ENCODE results near the gene OR10G8. TPM values are rescaled to one million over a fixed set of nuclear protein-coding genes. Genes with fewer than 3 reads are reported as not detected.

OR10G8 gene
- total and polyA plus RNA-seq, 2 of the 8 experiments (the other 6 are each of a cell fraction or from before 2014, with no cell fraction given): not detected

- ChIA-PET CTCF (ENCODE audit: partially characterized antibody) (interaction anchor here (2.2 kb wide), 1 partner anchor 118 kb away, joined by 10 read pairs; no protein-coding TSS in a partner anchor), POLR2A (ENCODE audit: partially characterized antibody) (interaction anchor here (1.4 kb wide), 1 partner anchor 39 kb away, joined by 4 read pairs; the partner anchor contains the start of gene VWA5A)
- no peak overlapping the region for H2BK12ac ChIP-seq (ENCODE audit: low read depth, low read length)
- H3K36me3 ChIP-seq (ENCODE audit: control insufficient read depth in 2 of 4, insufficient read depth in 4 of 4, low read length in 3 of 4): no peaks in the 10 kb centered on the region
- H4K5ac ChIP-seq (ENCODE audit: insufficient read length, low read depth, low read length): no peak overlapping the region
- no peak overlapping the region for H4K8ac ChIP-seq (ENCODE audit: extremely low read depth, insufficient read depth, low read length)
- H3K23ac ChIP-seq (ENCODE audit: insufficient read length): no peak overlapping the region
- H3K23me2 ChIP-seq (ENCODE audit: low read depth, low read length): no peaks in the 10 kb centered on the region
- no peak for FAIRE-seq
- H3K18ac ChIP-seq (ENCODE audit: extremely low read depth, low read length): no peak overlapping the region
- no peak overlapping the region for H4K91ac ChIP-seq (replicated peaks; ENCODE audit: insufficient read length, low read length)
- no peak overlapping the region for H3K9ac ChIP-seq (replicated peaks in 1 of 4; ENCODE audit: extremely low read depth in 1 of 4, low read depth in 3 of 4, low read length in 3 of 4)
- H3K27ac ChIP-seq (ENCODE audit: low read depth, low read length): no peak overlapping the region
- H3K9me3 ChIP-seq (ENCODE audit: insufficient read depth in 2 of 2, low read depth in 1 of 2, low read length in 1 of 2): no peaks in the 10 kb centered on the region
- no peak overlapping the region for H3K56ac ChIP-seq (replicated peaks; ENCODE audit: insufficient read length, low read depth, low read length)
- H3K4ac ChIP-seq (replicated peaks; ENCODE audit: insufficient read length, low read depth, low read length): no peak overlapping the region
- no peak overlapping the region for H2AFZ ChIP-seq (ENCODE audit: low read length)
- H3K4me2 ChIP-seq (ENCODE audit: insufficient read depth in 1 of 2, low read depth in 2 of 2, low read length in 2 of 2): no peak overlapping the region
- no peaks in the 10 kb centered on the region for H3K27me3 ChIP-seq (replicated peaks in 1 of 4; ENCODE audit: control insufficient read depth in 3 of 4, extremely low read depth in 1 of 4, insufficient read depth in 3 of 4, low read length in 3 of 4)
- DNase-seq (ENCODE audit: low read depth in 1 of 2, low spot score in 2 of 2): no peak
- no peak overlapping the region for H2AK5ac ChIP-seq (ENCODE audit: low read depth, low read length)
- no peaks in the 10 kb centered on the region for H3K79me1 ChIP-seq (ENCODE audit: low read depth, low read length)
- H3K79me2 ChIP-seq (ENCODE audit: control insufficient read depth in 1 of 2, insufficient read depth in 2 of 2, low read length in 2 of 2): no peaks in the 10 kb centered on the region
- H2BK5ac ChIP-seq (ENCODE audit: low read depth, low read length): no peak overlapping the region
- no peak overlapping the region for H3K4me3 ChIP-seq (ENCODE audit: extremely low read depth in 1 of 4, insufficient read depth in 2 of 4, low read depth in 3 of 4, low read length in 4 of 4)
- H3K14ac ChIP-seq (ENCODE audit: insufficient read length): no peak overlapping the region
- no peak overlapping the region for H2BK120ac ChIP-seq (replicated peaks; ENCODE audit: low read depth, low read length)
- TF ChIP-seq HDAC6 (IDR thresholded peaks at IDR 0.05; ENCODE audit: low read depth, low read length) (no peak), SIN3A (conservative IDR thresholded peaks at IDR 0.05 in 1 of 2, IDR thresholded peaks at IDR 0.05 in 1 of 2; ENCODE audit: low read depth in 1 of 2, low read length in 2 of 2) (no peak), JUN (IDR thresholded peaks at IDR 0.05; ENCODE audit: low read depth, low read length) (no peak), ZNF274 (IDR thresholded peaks at IDR 0.05; ENCODE audit: borderline replicate concordance, extremely low read depth, low read length) (no peak), E2F6 (IDR thresholded peaks at IDR 0.05) (no peak), SRF (IDR thresholded peaks at IDR 0.05; ENCODE audit: low read depth, low read length) (no peak)
- TF ChIP-seq, protein P1, sequence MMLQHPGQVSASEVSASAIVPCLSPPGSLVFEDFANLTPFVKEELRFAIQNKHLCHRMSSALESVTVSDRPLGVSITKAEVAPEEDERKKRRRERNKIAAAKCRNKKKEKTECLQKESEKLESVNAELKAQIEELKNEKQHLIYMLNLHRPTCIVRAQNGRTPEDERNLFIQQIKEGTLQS (IDR thresholded peaks at IDR 0.05; ENCODE audit: insufficient read depth, low read depth, low read length): no peak
- H2BK15ac ChIP-seq (ENCODE audit: low read length): no peak overlapping the region
- H4K20me1 ChIP-seq (replicated peaks in 1 of 2; ENCODE audit: control insufficient read depth in 1 of 2, insufficient read depth in 2 of 2, low read length in 2 of 2): no peaks in the 10 kb centered on the region
- WGBS, 2 experiments (ENCODE audit: extremely low coverage in 1 of 2, insufficient coverage in 1 of 2, insufficient read length in 1 of 2, insufficient replicate concordance in 2 of 2, low coverage in 1 of 2, low lambda C conversion rate in 2 of 2, missing lambda C conversion rate in 1 of 2): 85% methylated on average over 31 of the region's 36 CpGs; no CpG with 5 or more reads in 1 of the 2 experiments
- no peak overlapping the region for H2BK20ac ChIP-seq (ENCODE audit: low read length)
- peaks cover 0 to 5% (median 2%) of the 10 kb centered on the region in 4 experiments; a peak in 3 of 7 replicates for H3K4me1 ChIP-seq (replicated peaks in 1 of 4; ENCODE audit: control insufficient read depth in 3 of 4, insufficient read depth in 4 of 4, low read length in 3 of 4)
Measured at GRCh38 chr11:124075841-124076651, 49.4 kb downstream of the OR10G8 start.

Measured in H1 (cell line).